ENCODE data around the gene PCSK1N.

PCSK1N gene

DNA sequence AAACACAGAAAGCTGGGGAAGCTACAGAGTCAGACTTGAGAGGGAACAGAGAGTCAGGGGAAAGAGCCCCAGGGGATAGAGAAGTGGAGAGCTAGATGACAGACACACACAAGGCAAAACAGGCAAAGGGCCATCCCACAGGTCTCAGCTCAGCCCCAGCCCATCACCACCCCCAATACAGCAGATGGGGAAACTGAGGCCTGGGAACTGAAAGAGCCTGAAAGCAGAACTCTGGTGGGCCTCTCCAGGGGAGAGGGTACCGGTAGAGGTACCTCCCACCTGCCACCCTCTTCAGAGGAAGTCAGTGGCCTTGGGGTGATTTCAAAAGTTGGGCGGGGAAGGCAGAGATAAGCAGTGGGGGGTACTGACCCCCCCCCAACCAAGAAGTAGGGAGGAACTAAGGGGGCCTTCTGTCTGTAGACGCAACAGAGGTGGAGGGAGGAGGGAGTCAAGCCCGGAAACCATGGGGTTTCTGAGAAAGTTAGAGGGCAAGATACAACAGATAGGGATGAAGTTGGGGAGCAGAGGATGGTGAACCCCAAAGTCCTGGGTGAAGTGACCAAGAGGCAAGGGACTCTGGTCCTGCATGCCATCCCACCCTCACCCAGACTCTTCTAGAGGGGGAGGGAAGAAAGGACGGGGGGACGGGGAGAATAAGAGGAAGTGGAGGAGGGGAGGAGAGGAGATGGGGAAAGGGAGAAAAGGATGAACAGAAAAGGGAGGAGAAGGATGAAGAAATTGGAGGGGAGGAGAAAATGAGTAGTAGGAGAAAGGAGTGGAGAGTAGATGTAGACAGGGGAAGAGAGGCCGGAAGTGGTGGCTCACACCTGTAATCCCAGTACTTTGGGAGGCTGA lies 45.8 kb downstream of the PCSK1N start:
- DNase-seq (ENCODE audit: low spot score) = no peak

DNA sequence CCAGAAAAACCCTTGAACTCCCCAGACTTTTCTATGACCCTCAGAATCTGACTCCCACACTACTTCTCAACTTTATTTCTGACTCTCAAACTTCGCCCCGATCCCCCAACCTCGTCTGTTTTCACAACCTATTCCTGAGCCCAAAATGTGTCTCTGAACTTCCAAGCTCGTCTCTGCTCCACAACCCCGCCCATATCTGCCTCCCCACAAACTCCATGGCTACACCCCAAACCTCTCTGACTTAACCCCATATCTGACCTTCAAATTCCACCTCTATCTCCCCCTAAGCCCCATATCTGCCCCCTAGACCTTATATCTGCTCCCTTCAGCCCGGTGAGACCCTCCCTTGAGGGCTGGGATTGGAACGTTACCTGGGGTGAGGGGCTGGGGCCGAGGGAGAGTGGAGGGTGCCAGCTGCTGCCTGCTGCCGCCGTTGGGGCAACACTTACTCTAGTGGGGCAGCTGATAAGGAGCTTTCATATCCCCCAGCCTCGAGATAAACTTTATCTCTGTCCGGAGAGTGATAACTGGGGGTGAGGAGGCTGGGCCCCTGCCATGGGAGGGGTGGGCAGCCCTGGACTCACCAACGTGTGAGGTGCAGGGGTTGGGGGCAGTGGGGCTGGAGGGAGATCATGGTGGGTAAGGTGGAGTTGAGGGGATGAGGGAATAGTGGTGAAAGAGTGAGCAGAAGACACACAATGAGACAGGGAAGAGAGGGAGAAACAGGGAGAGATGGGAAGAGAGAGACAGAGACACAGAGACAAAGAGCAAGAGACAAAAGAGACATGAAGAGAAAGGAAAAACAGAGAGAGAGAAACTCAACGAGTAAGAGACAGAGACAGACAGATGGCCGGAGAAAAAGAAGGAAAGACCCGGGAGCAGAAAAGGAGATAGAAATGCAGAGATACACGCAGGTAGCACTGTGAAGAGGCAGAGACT lies 47.6 kb downstream of the PCSK1N start:
- DNase-seq (ENCODE audit: low spot score) = no peak

- no peak for DNase-seq (ENCODE audit: low spot score)
These were observed 48.4 kb downstream of the PCSK1N start for GRCh38 chrX:48786825-48787504.

DNA sequence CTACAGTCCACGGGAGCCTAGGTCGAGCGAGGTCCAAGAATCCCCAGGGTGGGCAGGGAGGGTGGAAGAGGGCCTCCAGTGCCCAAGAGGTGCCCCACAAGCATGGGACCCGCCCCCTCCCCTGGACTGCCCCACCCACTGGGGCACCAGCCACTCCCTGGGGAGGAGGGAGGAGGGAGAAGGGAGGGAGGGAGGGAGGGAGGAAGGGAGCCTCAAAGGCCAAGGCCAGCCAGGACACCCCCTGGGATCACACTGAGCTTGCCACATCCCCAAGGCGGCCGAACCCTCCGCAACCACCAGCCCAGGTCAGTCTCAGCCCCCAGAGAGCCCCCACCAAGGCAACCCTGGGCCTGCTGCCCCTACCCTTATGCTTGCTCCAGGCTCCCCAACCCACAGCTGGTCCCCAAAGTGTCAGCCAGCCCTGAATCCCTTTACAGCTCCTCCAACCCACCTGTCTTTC lies 49.0 kb downstream of the PCSK1N start, which contains the start of gene GATA1:
TSS of gene GATA1 (plus strand) at position 250 of the 460 bp plus-strand sequence. CDS start 4,520 bp downstream, outside the sequence.
- no peak for DNase-seq (ENCODE audit: low spot score)

- DNase-seq (ENCODE audit: low spot score) = no peak
These were observed 49.7 kb downstream of the PCSK1N start for GRCh38 chrX:48785540-48786214.

GRCh38 chrX:48785186-48785539 lies 50.2 kb downstream of the PCSK1N start:
- DNase-seq (ENCODE audit: low spot score) = no peak

DNA sequence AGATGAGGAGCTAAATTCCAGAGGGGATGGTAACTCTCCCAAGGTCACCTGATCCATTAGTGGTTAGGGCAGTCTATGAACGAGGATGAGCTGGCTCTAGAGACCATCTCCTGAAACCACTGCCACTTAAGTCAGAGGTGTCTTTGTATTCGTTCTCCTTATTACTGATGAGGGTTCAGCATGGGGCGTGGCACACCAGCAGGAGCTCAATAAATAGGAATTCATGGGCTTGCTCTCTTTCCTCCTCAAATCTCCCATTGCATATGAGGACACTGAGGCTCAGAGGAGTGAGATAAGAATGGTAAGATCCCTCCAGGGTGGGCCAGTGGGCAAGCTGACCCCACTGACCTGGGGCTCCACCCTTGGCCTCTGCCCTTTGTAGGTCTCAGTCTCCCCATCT lies 50.7 kb downstream of the PCSK1N start:
- no peak for DNase-seq (ENCODE audit: low spot score)

DNA sequence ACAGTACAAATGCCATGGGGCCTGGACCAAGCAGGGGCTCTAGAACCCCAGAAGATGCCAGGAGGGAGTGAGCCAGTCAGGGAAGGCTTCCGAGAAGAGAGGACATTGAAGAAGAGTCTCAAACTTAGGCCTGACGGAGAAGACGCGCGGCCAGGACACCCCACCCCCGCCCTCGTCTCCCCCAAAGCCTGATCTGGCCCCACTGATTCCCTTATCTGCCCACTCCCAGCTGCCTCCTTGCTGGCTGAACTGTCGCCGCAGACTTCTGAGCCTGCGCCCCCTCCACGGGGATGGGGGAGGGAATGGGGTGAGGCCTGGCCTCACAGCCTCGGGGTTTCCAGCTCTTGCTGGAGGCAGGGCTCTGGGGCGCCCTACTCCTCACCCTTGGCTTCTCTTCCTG lies 52.6 kb downstream of the PCSK1N start:
- DNase-seq (ENCODE audit: low spot score) = no peak

- DNase-seq (ENCODE audit: low spot score) = no peak
These were observed 53.2 kb downstream of the PCSK1N start for GRCh38 chrX:48782216-48782615.

- no peak for DNase-seq (ENCODE audit: low spot score)
These were observed 53.7 kb downstream of the PCSK1N start for GRCh38 chrX:48781705-48782104.
